IMR-90 (cell line): Measurements from ENCODE around the gene CYB561D2. TPM values are rescaled to one million over a fixed set of nuclear protein-coding genes. Genes with fewer than 3 reads are reported as not detected.

Source experiments
- ATAC-seq: fragments of 200-7000 bp; cut with Tn5 transposase; 2 replicates; pipeline ENCODE4 v1.9.1; 2020; ENCODE audit warnings: low read depth, mild to moderate bottlenecking, moderate library complexity
- BruUV-seq: library from RNA; stranded (reverse); fragments of 400-500 nt; replicated peaks from 2 replicates; lab custom pipeline; 2021; lab: Mats Ljungman, UMichigan
- CTCF ChIA-PET: fragments of 300-600 bp; formaldehyde crosslinking; extraction: SDS; loops from one replicate; lab custom pipeline; 2021; ENCODE audit warnings: antibody characterized with exemption; lab: Yijun Ruan, JAX
- POLR2A ChIA-PET: fragments of 300-600 bp; sonication (Branson Sonifier 250); formaldehyde crosslinking; loops from one replicate; lab custom pipeline; 2022; ENCODE audit warnings: antibody characterized with exemption; ENCODE audit not compliant: unreplicated experiment; lab: Charles Lee
- DNase-seq: peaks from one replicate; pipeline ENCODE4 v3.0.0; 2013
- H2AFZ ChIP-seq: replicated peaks from 2 replicates; pipeline ENCODE3; 2013; ENCODE audit warnings: low read length, mild to moderate bottlenecking; ENCODE audit not compliant: poor library complexity
- H2AK5ac ChIP-seq: 2 replicates; pipeline ENCODE4 v1.6.1; 2013; ENCODE audit warnings: low read depth, low read length, inconsistent platforms
- H2AK9ac ChIP-seq: replicated peaks from 2 replicates; pipeline ENCODE3; 2013; ENCODE audit warnings: mild to moderate bottlenecking, low read depth, low read length, moderate library complexity; ENCODE audit not compliant: poor library complexity
- H2BK120ac ChIP-seq: 2 replicates; pipeline ENCODE4 v1.6.1; 2013; ENCODE audit warnings: low read depth, low read length, inconsistent platforms
- H2BK15ac ChIP-seq: 3 replicates; pipeline ENCODE4 v1.6.1; 2013; ENCODE audit warnings: low read depth, low read length, inconsistent platforms
- H2BK20ac ChIP-seq: 2 replicates; pipeline ENCODE4 v1.6.1; 2013; ENCODE audit warnings: low read depth, mild to moderate bottlenecking, inconsistent platforms, low read length, moderate library complexity
- H2BK5ac ChIP-seq: 2 replicates; pipeline ENCODE4 v1.6.1; 2013; ENCODE audit warnings: mild to moderate bottlenecking, low read depth, low read length, inconsistent platforms; ENCODE audit not compliant: poor library complexity, severe bottlenecking
- H3K14ac ChIP-seq: replicated peaks from 2 replicates; pipeline ENCODE4 v1.6.1; 2013; ENCODE audit warnings: low read depth, low read length, inconsistent platforms
- H3K18ac ChIP-seq: 2 replicates; pipeline ENCODE4 v1.6.1; 2013; ENCODE audit warnings: low read depth, low read length, control low read depth
- H3K23ac ChIP-seq: 2 replicates; pipeline ENCODE4 v1.6.1; 2013; ENCODE audit warnings: low read depth, low read length, inconsistent platforms
- H3K27ac ChIP-seq: 2 replicates; pipeline ENCODE4 v1.5.1; 2013; ENCODE audit warnings: mild to moderate bottlenecking, control low read depth, low read length; ENCODE audit not compliant: insufficient read depth
- H3K27me3 ChIP-seq: 2 replicates; pipeline ENCODE4 v1.6.1; 2013; ENCODE audit warnings: low read length; ENCODE audit not compliant: control insufficient read depth, insufficient read depth
- H3K36me3 ChIP-seq: 2 replicates; pipeline ENCODE4 v1.6.1; 2013; ENCODE audit warnings: low read length, mixed read lengths; ENCODE audit not compliant: control insufficient read depth, insufficient read depth
- H3K4ac ChIP-seq: 2 replicates; pipeline ENCODE4 v1.6.1; 2013; ENCODE audit warnings: low read depth, low read length, inconsistent platforms
- H3K4me1 ChIP-seq: 2 replicates; pipeline ENCODE4 v1.6.1; 2013; ENCODE audit warnings: low read length, mixed read lengths; ENCODE audit not compliant: control insufficient read depth, insufficient read depth
- H3K4me2 ChIP-seq: 2 replicates; pipeline ENCODE4 v1.6.1; 2013; ENCODE audit warnings: low read depth, mild to moderate bottlenecking, control low read depth, low read length, moderate library complexity
- H3K4me3 ChIP-seq: 2 replicates; pipeline ENCODE4 v1.5.1; 2013; ENCODE audit warnings: low read depth, mild to moderate bottlenecking, control low read depth, low read length, moderate library complexity; ENCODE audit not compliant: insufficient read depth
- H3K56ac ChIP-seq: 2 replicates; pipeline ENCODE4 v1.6.1; 2013; ENCODE audit warnings: low read length, inconsistent platforms; ENCODE audit not compliant: insufficient read depth; ENCODE audit errors: extremely low read depth
- H3K79me1 ChIP-seq, 2 experiments: 2 replicates each; pipeline ENCODE4 v1.6.1; 2013; ENCODE audit warnings: low read length in 2 of 2, inconsistent platforms in 1 of 2, low read depth in 1 of 2
- H3K9ac ChIP-seq: 2 replicates; pipeline ENCODE4 v1.6.1; 2013; ENCODE audit warnings: low read depth, low read length, control low read depth
- H3K9me1 ChIP-seq: 2 replicates; pipeline ENCODE4 v1.6.1; 2013; ENCODE audit warnings: low read length, inconsistent platforms; ENCODE audit not compliant: insufficient read depth
- H3K9me3 ChIP-seq: 2 replicates; pipeline ENCODE4 v1.6.1; 2013; ENCODE audit warnings: low read length; ENCODE audit not compliant: control insufficient read depth, insufficient read depth
- H4K20me1 ChIP-seq: 2 replicates; pipeline ENCODE4 v1.6.1; 2013; ENCODE audit warnings: low read length, inconsistent platforms; ENCODE audit not compliant: insufficient read depth
- H4K5ac ChIP-seq: 2 replicates; pipeline ENCODE4 v1.6.1; 2013; ENCODE audit warnings: mild to moderate bottlenecking, low read depth, low read length, control low read depth
- H4K8ac ChIP-seq, 2 experiments: 2 replicates each; pipeline ENCODE4 v1.6.1; 2013; ENCODE audit warnings: low read depth in 2 of 2, low read length in 2 of 2, control low read depth in 1 of 2, inconsistent platforms in 1 of 2
- H4K91ac ChIP-seq: 2 replicates; pipeline ENCODE4 v1.6.1; 2013; ENCODE audit warnings: low read depth, low read length, inconsistent platforms; ENCODE audit not compliant: insufficient read depth
- BHLHE40 ChIP-seq: fragments of 150-350 bp; IDR thresholded peaks from 2 replicates; pipeline ENCODE4 v1.6.1; 2016; ENCODE audit warnings: mild to moderate bottlenecking, low read depth, low read length
- CHD1 ChIP-seq: IDR thresholded peaks from 2 replicates; pipeline ENCODE4 v1.6.1; 2012; ENCODE audit warnings: low read depth, low read length, improper control_type of control experiment
- CTCF ChIP-seq: conservative IDR thresholded peaks from 2 replicates; pipeline ENCODE4 v1.5.1; 2012; ENCODE audit warnings: mild to moderate bottlenecking, low read depth, low read length, improper control_type of control experiment
- FOS ChIP-seq: fragments of 150-350 bp; IDR thresholded peaks from 2 replicates; pipeline ENCODE4 v1.6.1; 2016; ENCODE audit warnings: low read depth, low read length
- MXI1 ChIP-seq: IDR thresholded peaks from 2 replicates; pipeline ENCODE4 v1.6.1; 2012; ENCODE audit warnings: low read depth, mild to moderate bottlenecking, low read length, moderate library complexity, borderline replicate concordance
- NFE2L2 ChIP-seq: fragments of 150-350 bp; IDR thresholded peaks from 2 replicates; pipeline ENCODE4 v1.6.1; 2016; ENCODE audit warnings: low read depth, mild to moderate bottlenecking, low read length
- POLR2A ChIP-seq: IDR thresholded peaks from 2 replicates; pipeline ENCODE4 v1.6.1; 2012; ENCODE audit warnings: mild to moderate bottlenecking, low read depth, low read length
- RAD21 ChIP-seq: IDR thresholded peaks from 2 replicates; pipeline ENCODE4 v1.6.1; 2012; ENCODE audit warnings: low read length, improper control_type of control experiment
- USF2 ChIP-seq: fragments of 150-350 bp; IDR thresholded peaks from 2 replicates; pipeline ENCODE4 v1.6.1; 2017; ENCODE audit warnings: mild to moderate bottlenecking, antibody characterized with exemption, low read length, low read depth
- WGBS, 2 experiments: methylation state at CpG; one replicate each; pipeline versions ENCODE4 v1.1.5 to v1.1.7; 2013; ENCODE audit warnings: missing lambda C conversion rate in 2 of 2; ENCODE audit not compliant: insufficient read length in 1 of 2; ENCODE audit errors: extremely low coverage in 2 of 2; 5-methylcytosine and 5-hydroxymethylcytosine counted together
- dilution Hi-C: fragments of 300-500 bp; cut with HindIII; formaldehyde crosslinking; loops from one replicate; pipeline ENCODE4 v1.14.3; 2018; ENCODE audit warnings: low sequenced_read_pairs; ENCODE audit not compliant: unreplicated experiment
- in situ Hi-C: fragments of 300-500 bp; cut with MboI; formaldehyde crosslinking; loops from 3 replicates; pipeline ENCODE4 v1.14.3; 2019; ENCODE audit warnings: low sequenced_read_pairs, inconsistent platforms, mixed read lengths
- intact Hi-C: fragments of 100-400 bp; cut with micrococcal nuclease; formaldehyde crosslinking; loops from 2 replicates; pipeline ENCODE4 v1.10.0; 2022
- polyA plus RNA-seq, 3 experiments: library from polyadenylated mRNA; depleted of rRNA; stranded (reverse); fragments of >200 nt; gene quantifications; 2 replicates each; pipeline ENCODE4 v1.2.3, GENCODE V29; 2012; ENCODE audit warnings: low replicate concordance in 1 of 3
- total RNA-seq: library from RNA; depleted of rRNA; stranded (reverse); fragments of >200 nt; gene quantifications from 2 replicates; pipeline ENCODE4 v1.2.3, GENCODE V29; 2012

The CYB561D2 gene
- total and polyA plus RNA-seq, 2 of the 4 experiments (the other 2 are of a cell fraction) = 29.2 to 31.7 TPM

GRCh38 chr3:50302095-50303012, 48.3 kb upstream of the CYB561D2 start:
- in situ Hi-C loops (no loop called here), intact Hi-C loops (no loop called here), dilution Hi-C loops (no loop called here)
- Histone ChIP-seq H2BK15ac (no peak overlapping the region), H3K4ac (no peak overlapping the region), H2AFZ (no peak overlapping the region), H4K20me1 (no peaks in the 10 kb centered on the region), H4K8ac (no peak overlapping the region), H3K4me2 (no peak overlapping the region), H3K9ac (no peak overlapping the region), H3K14ac (no peak overlapping the region), H2AK9ac (peak overlapping the region; percentile 37), H3K27ac (no peak overlapping the region), H3K36me3 (no peaks in the 10 kb centered on the region), H3K56ac (no peak overlapping the region), H3K79me1 (peaks cover 13 to 31% of the 10 kb centered on the region in 2 experiments), H2BK5ac (no peak overlapping the region), H3K18ac (no peak overlapping the region), H3K4me3 (no peak overlapping the region), H3K9me1 (peaks cover 21% of the 10 kb centered on the region), H3K27me3 (no peaks in the 10 kb centered on the region), H4K5ac (no peak overlapping the region), H3K9me3 (no peaks in the 10 kb centered on the region), H2BK120ac (no peak overlapping the region), H3K23ac (no peak overlapping the region), H4K91ac (no peak overlapping the region), H2BK20ac (no peak overlapping the region), H3K4me1 (peaks cover 13% of the 10 kb centered on the region), H2AK5ac (no peak overlapping the region)
- TF ChIP-seq CTCF = no peak
- TF ChIP-seq BHLHE40 = no peak
- TF ChIP-seq NFE2L2 = no peak
- TF ChIP-seq CHD1 = no peak
- no peak for TF ChIP-seq MXI1
- TF ChIP-seq USF2 = no peak
- TF ChIP-seq RAD21 = no peak
- no peak for TF ChIP-seq FOS
- no peak for TF ChIP-seq POLR2A
- no peak for DNase-seq
- CTCF ChIA-PET = no interaction called here
- no peak for ATAC-seq
- POLR2A ChIA-PET = no interaction called here
- WGBS, 2 experiments = 85% methylated on average over 12 of the region's 32 CpGs; no CpG with 5 or more reads in 1 of the 2 experiments
- no TSS peak for BruUV-seq
